Neural progenitor cell (in vitro differentiated cells): ENCODE results near the gene TOLLIP.

Experiments used
- EZH2 ChIP-seq: fragments of 200-600 bp; sonication (generic); IDR thresholded peaks from 2 replicates; pipeline ENCODE4 v1.6.1; 2017; ENCODE audit warnings: antibody characterized with exemption, mild to moderate bottlenecking, moderate library complexity
- TF ChIP-seq, protein P1 (sequence below): fragments of 200-600 bp; sonication (generic); IDR thresholded peaks from 2 replicates; pipeline ENCODE4 v1.5.1; 2017; ENCODE audit warnings: antibody characterized with exemption, mild to moderate bottlenecking

DNA sequence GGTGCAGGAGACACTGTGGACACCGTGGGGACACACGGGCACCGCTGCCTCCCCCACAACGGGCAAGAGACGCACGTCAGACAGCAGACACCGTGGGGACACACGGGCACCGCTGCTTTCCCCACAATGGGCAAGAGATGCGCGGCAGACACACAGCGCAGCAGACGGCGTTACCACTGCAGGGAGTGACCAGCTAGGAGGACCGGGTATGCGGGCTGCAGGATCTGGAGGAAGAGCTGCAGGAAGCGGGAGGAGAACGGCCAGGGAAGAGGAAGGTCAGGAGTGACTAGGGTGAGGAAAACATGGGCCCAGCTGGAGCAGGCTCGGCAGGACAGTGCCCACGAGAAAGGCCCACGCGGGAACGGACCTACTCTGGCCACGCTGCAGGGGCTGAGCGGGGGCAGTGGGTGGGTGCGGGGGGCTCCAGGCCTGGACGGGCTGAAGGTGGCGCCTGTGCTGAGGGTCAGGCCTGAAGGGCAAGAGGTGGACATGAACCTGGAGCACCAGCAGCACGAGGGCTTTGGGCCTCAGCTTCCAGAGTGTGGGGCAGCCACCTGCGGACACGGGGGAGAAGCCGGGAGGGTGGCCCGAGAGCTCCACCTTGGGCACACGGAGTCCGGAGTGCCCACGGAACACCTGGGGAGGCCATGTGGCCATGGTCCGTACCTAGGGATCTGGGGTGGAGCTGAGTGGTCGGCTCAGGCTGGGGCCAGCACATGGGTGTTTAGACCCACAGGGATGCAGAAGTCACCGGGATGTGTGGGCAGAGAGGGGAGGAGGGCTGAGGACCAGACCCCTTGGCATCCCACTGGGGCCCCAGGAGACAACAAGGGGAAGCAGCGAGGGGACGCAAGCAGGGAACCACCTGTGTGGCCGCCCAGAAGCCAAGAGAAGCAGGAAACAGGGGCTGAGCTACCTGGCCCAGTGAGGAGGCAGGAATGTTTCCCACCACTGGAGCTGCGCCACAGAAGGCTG is 16.5 kb downstream of the TOLLIP start:
- TF ChIP-seq, protein P1, sequence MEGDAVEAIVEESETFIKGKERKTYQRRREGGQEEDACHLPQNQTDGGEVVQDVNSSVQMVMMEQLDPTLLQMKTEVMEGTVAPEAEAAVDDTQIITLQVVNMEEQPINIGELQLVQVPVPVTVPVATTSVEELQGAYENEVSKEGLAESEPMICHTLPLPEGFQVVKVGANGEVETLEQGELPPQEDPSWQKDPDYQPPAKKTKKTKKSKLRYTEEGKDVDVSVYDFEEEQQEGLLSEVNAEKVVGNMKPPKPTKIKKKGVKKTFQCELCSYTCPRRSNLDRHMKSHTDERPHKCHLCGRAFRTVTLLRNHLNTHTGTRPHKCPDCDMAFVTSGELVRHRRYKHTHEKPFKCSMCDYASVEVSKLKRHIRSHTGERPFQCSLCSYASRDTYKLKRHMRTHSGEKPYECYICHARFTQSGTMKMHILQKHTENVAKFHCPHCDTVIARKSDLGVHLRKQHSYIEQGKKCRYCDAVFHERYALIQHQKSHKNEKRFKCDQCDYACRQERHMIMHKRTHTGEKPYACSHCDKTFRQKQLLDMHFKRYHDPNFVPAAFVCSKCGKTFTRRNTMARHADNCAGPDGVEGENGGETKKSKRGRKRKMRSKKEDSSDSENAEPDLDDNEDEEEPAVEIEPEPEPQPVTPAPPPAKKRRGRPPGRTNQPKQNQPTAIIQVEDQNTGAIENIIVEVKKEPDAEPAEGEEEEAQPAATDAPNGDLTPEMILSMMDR, result no peak
- TF ChIP-seq EZH2, result no peak
